ENCODE data around the gene LCE1C. TPM values are rescaled to one million over a fixed set of nuclear protein-coding genes. Genes with fewer than 3 reads are reported as not detected.

Gene LCE1C
- total RNA-seq, 1 donor from 2014 or later: not detected

DNA sequence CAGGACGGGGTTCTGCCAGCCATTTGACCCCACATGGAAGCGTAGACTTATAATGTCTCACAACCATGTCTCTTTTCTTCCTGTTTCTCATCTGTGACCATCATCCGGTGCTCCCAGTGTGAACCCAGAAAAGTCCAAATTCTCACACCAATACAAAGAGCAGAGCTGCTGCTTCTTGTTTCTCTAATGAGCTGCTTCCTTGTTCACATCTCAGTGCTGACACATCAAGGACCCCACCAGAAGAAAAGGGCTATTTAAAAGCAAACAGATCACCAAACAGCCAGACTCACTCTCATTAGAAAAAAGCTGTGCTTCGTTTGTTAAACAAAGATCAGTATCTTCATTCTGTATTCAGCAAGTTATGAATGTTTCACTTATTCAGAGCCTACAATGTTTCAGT is 10.8 kb downstream of the LCE1C start:
- H3K4me3 ChIP-seq: no peak overlapping the region
- no peak for DNase-seq (ENCODE audit: low spot score in 2 of 2)

GRCh38 chr1:152786077-152786476 is 20.4 kb downstream of the LCE1C start, which contains the start of gene LCE1E:
LCE1E (plus strand) TSS chr1:152786257; CDS start chr1:152787300, 1,043 bp downstream.
- H3K4me1 ChIP-seq: no peaks in the 10 kb centered on the region
- H3K4me3 ChIP-seq: no peak within 1 kb of the TSS
- TF ChIP-seq, protein P1, sequence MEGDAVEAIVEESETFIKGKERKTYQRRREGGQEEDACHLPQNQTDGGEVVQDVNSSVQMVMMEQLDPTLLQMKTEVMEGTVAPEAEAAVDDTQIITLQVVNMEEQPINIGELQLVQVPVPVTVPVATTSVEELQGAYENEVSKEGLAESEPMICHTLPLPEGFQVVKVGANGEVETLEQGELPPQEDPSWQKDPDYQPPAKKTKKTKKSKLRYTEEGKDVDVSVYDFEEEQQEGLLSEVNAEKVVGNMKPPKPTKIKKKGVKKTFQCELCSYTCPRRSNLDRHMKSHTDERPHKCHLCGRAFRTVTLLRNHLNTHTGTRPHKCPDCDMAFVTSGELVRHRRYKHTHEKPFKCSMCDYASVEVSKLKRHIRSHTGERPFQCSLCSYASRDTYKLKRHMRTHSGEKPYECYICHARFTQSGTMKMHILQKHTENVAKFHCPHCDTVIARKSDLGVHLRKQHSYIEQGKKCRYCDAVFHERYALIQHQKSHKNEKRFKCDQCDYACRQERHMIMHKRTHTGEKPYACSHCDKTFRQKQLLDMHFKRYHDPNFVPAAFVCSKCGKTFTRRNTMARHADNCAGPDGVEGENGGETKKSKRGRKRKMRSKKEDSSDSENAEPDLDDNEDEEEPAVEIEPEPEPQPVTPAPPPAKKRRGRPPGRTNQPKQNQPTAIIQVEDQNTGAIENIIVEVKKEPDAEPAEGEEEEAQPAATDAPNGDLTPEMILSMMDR (IDR thresholded peaks at IDR 0.05): no peak
- no peak within 1 kb of the TSS for H3K27ac ChIP-seq
- H3K36me3 ChIP-seq: no peaks in the 10 kb centered on the region
- H3K9me3 ChIP-seq: no peaks in the 10 kb centered on the region
- intact Hi-C loops (cut with DNase I): no loop called here
- H3K27me3 ChIP-seq: no peaks in the 10 kb centered on the region
- no peak for DNase-seq (ENCODE audit: low spot score in 2 of 2)

More for the DNA sequence above, 10.8 kb downstream of the LCE1C start:
- no peaks in the 10 kb centered on the region for H3K9me3 ChIP-seq
- no peaks in the 10 kb centered on the region for H3K27me3 ChIP-seq
- no peak overlapping the region for H3K27ac ChIP-seq
- no peaks in the 10 kb centered on the region for H3K4me1 ChIP-seq
- TF ChIP-seq, protein P1 (IDR thresholded peaks at IDR 0.05): no peak
- no peaks in the 10 kb centered on the region for H3K36me3 ChIP-seq
- intact Hi-C loops (cut with DNase I): no loop called here

- TF ChIP-seq, protein P1 (IDR thresholded peaks at IDR 0.05): no peak
Observed at GRCh38 chr1:152783095-152783494, 23.4 kb downstream of the LCE1C start.

DNA sequence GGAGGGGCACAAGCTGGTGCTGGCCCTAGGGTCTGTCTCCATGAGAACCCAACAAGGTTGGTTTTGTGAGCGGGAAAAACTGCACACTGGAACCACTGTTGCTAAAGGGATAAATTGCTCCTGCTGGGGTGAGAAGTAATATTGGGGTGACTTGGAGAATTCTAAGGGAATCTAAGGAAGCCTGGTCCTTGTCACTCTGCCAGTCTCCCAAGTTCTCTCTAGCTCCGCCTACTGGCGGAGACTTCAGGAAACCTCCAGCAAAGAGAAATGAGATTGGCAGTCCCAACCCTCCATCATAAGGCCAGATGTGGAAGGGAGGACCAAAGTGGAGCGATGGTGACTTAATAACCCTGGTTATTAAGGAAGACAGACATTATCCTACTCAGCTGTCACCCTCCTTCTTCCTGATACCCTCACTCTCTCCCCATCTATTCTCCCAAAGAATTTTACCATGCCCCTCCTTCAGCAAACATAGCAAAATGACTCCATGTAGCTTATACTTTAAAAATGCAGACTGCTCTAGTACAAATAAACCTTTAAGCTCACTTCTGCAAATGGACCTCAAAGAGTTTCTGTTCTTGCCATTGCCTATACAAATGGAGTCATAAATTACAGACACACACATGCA is 28.8 kb downstream of the LCE1C start:
- H3K9me3 ChIP-seq: no peaks in the 10 kb centered on the region
- no peaks in the 10 kb centered on the region for H3K27me3 ChIP-seq
- TF ChIP-seq, protein P1 (IDR thresholded peaks at IDR 0.05): no peak
- no peaks in the 10 kb centered on the region for H3K4me1 ChIP-seq
- intact Hi-C loops (cut with DNase I): no loop called here
- H3K36me3 ChIP-seq: no peaks in the 10 kb centered on the region
- H3K27ac ChIP-seq: no peak overlapping the region
- H3K4me3 ChIP-seq: no peak overlapping the region
- no peak for DNase-seq (ENCODE audit: low spot score in 2 of 2)

More at GRCh38 chr1:152783095-152783494, 23.4 kb downstream of the LCE1C start:
- H3K27me3 ChIP-seq: no peaks in the 10 kb centered on the region
- intact Hi-C loops (cut with DNase I): no loop called here
- H3K4me1 ChIP-seq: no peaks in the 10 kb centered on the region
- no peaks in the 10 kb centered on the region for H3K9me3 ChIP-seq
- no peak overlapping the region for H3K4me3 ChIP-seq
- H3K36me3 ChIP-seq: no peaks in the 10 kb centered on the region
- DNase-seq (ENCODE audit: low spot score in 2 of 2): no peak
- no peak overlapping the region for H3K27ac ChIP-seq

- Histone ChIP-seq H3K27me3 (no peaks in the 10 kb centered on the region), H3K4me3 (no peak overlapping the region), H3K4me1 (no peaks in the 10 kb centered on the region), H3K9me3 (no peaks in the 10 kb centered on the region), H3K36me3 (no peaks in the 10 kb centered on the region), H3K27ac (no peak overlapping the region)
- no peak for DNase-seq (ENCODE audit: low spot score in 2 of 2)
- intact Hi-C loops (cut with DNase I): no loop called here
- TF ChIP-seq, protein P1 (IDR thresholded peaks at IDR 0.05): no peak
Observed at GRCh38 chr1:152776361-152776760, 30.1 kb downstream of the LCE1C start.
